IMR-90 (cell line): ENCODE data around the gene RAP2A. TPM values are rescaled to one million over a fixed set of nuclear protein-coding genes. Genes with fewer than 3 reads are reported as not detected.

Source experiments
- ATAC-seq: fragments of 200-7000 bp; cut with Tn5 transposase; 2 replicates; pipeline ENCODE4 v1.9.1; 2020; ENCODE audit warnings: low read depth, mild to moderate bottlenecking, moderate library complexity
- BruUV-seq: library from RNA; stranded (reverse); fragments of 400-500 nt; replicated peaks from 2 replicates; lab custom pipeline; 2021; lab: Mats Ljungman, UMichigan
- CTCF ChIA-PET: fragments of 300-600 bp; formaldehyde crosslinking; extraction: SDS; loops from one replicate; lab custom pipeline; 2021; ENCODE audit warnings: antibody characterized with exemption; lab: Yijun Ruan, JAX
- POLR2A ChIA-PET: fragments of 300-600 bp; sonication (Branson Sonifier 250); formaldehyde crosslinking; loops from one replicate; lab custom pipeline; 2022; ENCODE audit warnings: antibody characterized with exemption; ENCODE audit not compliant: unreplicated experiment; lab: Charles Lee
- DNase-seq: peaks from one replicate; pipeline ENCODE4 v3.0.0; 2013
- H2AFZ ChIP-seq: replicated peaks from 2 replicates; pipeline ENCODE3; 2013; ENCODE audit warnings: low read length, mild to moderate bottlenecking; ENCODE audit not compliant: poor library complexity
- H2AK5ac ChIP-seq: 2 replicates; pipeline ENCODE4 v1.6.1; 2013; ENCODE audit warnings: low read depth, low read length, inconsistent platforms
- H2AK9ac ChIP-seq: replicated peaks from 2 replicates; pipeline ENCODE3; 2013; ENCODE audit warnings: mild to moderate bottlenecking, low read depth, low read length, moderate library complexity; ENCODE audit not compliant: poor library complexity
- H2BK120ac ChIP-seq: 2 replicates; pipeline ENCODE4 v1.6.1; 2013; ENCODE audit warnings: low read depth, low read length, inconsistent platforms
- H2BK15ac ChIP-seq: 3 replicates; pipeline ENCODE4 v1.6.1; 2013; ENCODE audit warnings: low read depth, low read length, inconsistent platforms
- H2BK20ac ChIP-seq: 2 replicates; pipeline ENCODE4 v1.6.1; 2013; ENCODE audit warnings: low read depth, mild to moderate bottlenecking, inconsistent platforms, low read length, moderate library complexity
- H2BK5ac ChIP-seq: 2 replicates; pipeline ENCODE4 v1.6.1; 2013; ENCODE audit warnings: mild to moderate bottlenecking, low read depth, low read length, inconsistent platforms; ENCODE audit not compliant: poor library complexity, severe bottlenecking
- H3K14ac ChIP-seq: replicated peaks from 2 replicates; pipeline ENCODE4 v1.6.1; 2013; ENCODE audit warnings: low read depth, low read length, inconsistent platforms
- H3K18ac ChIP-seq: 2 replicates; pipeline ENCODE4 v1.6.1; 2013; ENCODE audit warnings: low read depth, low read length, control low read depth
- H3K23ac ChIP-seq: 2 replicates; pipeline ENCODE4 v1.6.1; 2013; ENCODE audit warnings: low read depth, low read length, inconsistent platforms
- H3K27ac ChIP-seq: 2 replicates; pipeline ENCODE4 v1.5.1; 2013; ENCODE audit warnings: mild to moderate bottlenecking, control low read depth, low read length; ENCODE audit not compliant: insufficient read depth
- H3K27me3 ChIP-seq: 2 replicates; pipeline ENCODE4 v1.6.1; 2013; ENCODE audit warnings: low read length; ENCODE audit not compliant: control insufficient read depth, insufficient read depth
- H3K36me3 ChIP-seq: 2 replicates; pipeline ENCODE4 v1.6.1; 2013; ENCODE audit warnings: low read length, mixed read lengths; ENCODE audit not compliant: control insufficient read depth, insufficient read depth
- H3K4ac ChIP-seq: 2 replicates; pipeline ENCODE4 v1.6.1; 2013; ENCODE audit warnings: low read depth, low read length, inconsistent platforms
- H3K4me1 ChIP-seq: 2 replicates; pipeline ENCODE4 v1.6.1; 2013; ENCODE audit warnings: low read length, mixed read lengths; ENCODE audit not compliant: control insufficient read depth, insufficient read depth
- H3K4me2 ChIP-seq: 2 replicates; pipeline ENCODE4 v1.6.1; 2013; ENCODE audit warnings: low read depth, mild to moderate bottlenecking, control low read depth, low read length, moderate library complexity
- H3K4me3 ChIP-seq: 2 replicates; pipeline ENCODE4 v1.5.1; 2013; ENCODE audit warnings: low read depth, mild to moderate bottlenecking, control low read depth, low read length, moderate library complexity; ENCODE audit not compliant: insufficient read depth
- H3K56ac ChIP-seq: 2 replicates; pipeline ENCODE4 v1.6.1; 2013; ENCODE audit warnings: low read length, inconsistent platforms; ENCODE audit not compliant: insufficient read depth; ENCODE audit errors: extremely low read depth
- H3K79me1 ChIP-seq, 2 experiments: 2 replicates each; pipeline ENCODE4 v1.6.1; 2013; ENCODE audit warnings: low read length in 2 of 2, inconsistent platforms in 1 of 2, low read depth in 1 of 2
- H3K9ac ChIP-seq: 2 replicates; pipeline ENCODE4 v1.6.1; 2013; ENCODE audit warnings: low read depth, low read length, control low read depth
- H3K9me1 ChIP-seq: 2 replicates; pipeline ENCODE4 v1.6.1; 2013; ENCODE audit warnings: low read length, inconsistent platforms; ENCODE audit not compliant: insufficient read depth
- H3K9me3 ChIP-seq: 2 replicates; pipeline ENCODE4 v1.6.1; 2013; ENCODE audit warnings: low read length; ENCODE audit not compliant: control insufficient read depth, insufficient read depth
- H4K20me1 ChIP-seq: 2 replicates; pipeline ENCODE4 v1.6.1; 2013; ENCODE audit warnings: low read length, inconsistent platforms; ENCODE audit not compliant: insufficient read depth
- H4K5ac ChIP-seq: 2 replicates; pipeline ENCODE4 v1.6.1; 2013; ENCODE audit warnings: mild to moderate bottlenecking, low read depth, low read length, control low read depth
- H4K8ac ChIP-seq, 2 experiments: 2 replicates each; pipeline ENCODE4 v1.6.1; 2013; ENCODE audit warnings: low read depth in 2 of 2, low read length in 2 of 2, control low read depth in 1 of 2, inconsistent platforms in 1 of 2
- H4K91ac ChIP-seq: 2 replicates; pipeline ENCODE4 v1.6.1; 2013; ENCODE audit warnings: low read depth, low read length, inconsistent platforms; ENCODE audit not compliant: insufficient read depth
- CEBPB ChIP-seq: IDR thresholded peaks from 2 replicates; pipeline ENCODE4 v1.6.1; 2012; ENCODE audit warnings: low read depth, low read length, improper control_type of control experiment
- CTCF ChIP-seq: conservative IDR thresholded peaks from 2 replicates; pipeline ENCODE4 v1.5.1; 2012; ENCODE audit warnings: mild to moderate bottlenecking, low read depth, low read length, improper control_type of control experiment
- ELK1 ChIP-seq: fragments of 150-350 bp; IDR thresholded peaks from 2 replicates; pipeline ENCODE4 v1.6.1; 2016; ENCODE audit warnings: low read depth, mild to moderate bottlenecking, low read length, moderate library complexity, borderline replicate concordance
- FOS ChIP-seq: fragments of 150-350 bp; IDR thresholded peaks from 2 replicates; pipeline ENCODE4 v1.6.1; 2016; ENCODE audit warnings: low read depth, low read length
- MAFK ChIP-seq: IDR thresholded peaks from 2 replicates; pipeline ENCODE4 v1.6.1; 2012; ENCODE audit warnings: low read depth, low read length, improper control_type of control experiment
- MAZ ChIP-seq: IDR thresholded peaks from 2 replicates; pipeline ENCODE4 v1.6.1; 2012; ENCODE audit warnings: low read depth, mild to moderate bottlenecking, low read length, improper control_type of control experiment, moderate library complexity, borderline replicate concordance
- NFE2L2 ChIP-seq: fragments of 150-350 bp; IDR thresholded peaks from 2 replicates; pipeline ENCODE4 v1.6.1; 2016; ENCODE audit warnings: low read depth, mild to moderate bottlenecking, low read length
- RCOR1 ChIP-seq: IDR thresholded peaks from 2 replicates; pipeline ENCODE4 v1.6.1; 2012; ENCODE audit warnings: mild to moderate bottlenecking, low read length, improper control_type of control experiment; ENCODE audit not compliant: insufficient replicate concordance
- SMC3 ChIP-seq: fragments of 150-350 bp; IDR thresholded peaks from 2 replicates; pipeline ENCODE4 v1.6.1; 2016; ENCODE audit warnings: low read depth, mild to moderate bottlenecking, antibody characterized with exemption, low read length, moderate library complexity
- USF2 ChIP-seq: fragments of 150-350 bp; IDR thresholded peaks from 2 replicates; pipeline ENCODE4 v1.6.1; 2017; ENCODE audit warnings: mild to moderate bottlenecking, antibody characterized with exemption, low read length, low read depth
- WGBS, 2 experiments: methylation state at CpG; one replicate each; pipeline versions ENCODE4 v1.1.5 to v1.1.7; 2013; ENCODE audit warnings: missing lambda C conversion rate in 2 of 2; ENCODE audit not compliant: insufficient read length in 1 of 2; ENCODE audit errors: extremely low coverage in 2 of 2; 5-methylcytosine and 5-hydroxymethylcytosine counted together
- dilution Hi-C: fragments of 300-500 bp; cut with HindIII; formaldehyde crosslinking; loops from one replicate; pipeline ENCODE4 v1.14.3; 2018; ENCODE audit warnings: low sequenced_read_pairs; ENCODE audit not compliant: unreplicated experiment
- in situ Hi-C: fragments of 300-500 bp; cut with MboI; formaldehyde crosslinking; loops from 3 replicates; pipeline ENCODE4 v1.14.3; 2019; ENCODE audit warnings: low sequenced_read_pairs, inconsistent platforms, mixed read lengths
- intact Hi-C: fragments of 100-400 bp; cut with micrococcal nuclease; formaldehyde crosslinking; loops from 2 replicates; pipeline ENCODE4 v1.10.0; 2022
- polyA plus RNA-seq, 3 experiments: library from polyadenylated mRNA; depleted of rRNA; stranded (reverse); fragments of >200 nt; gene quantifications; 2 replicates each; pipeline ENCODE4 v1.2.3, GENCODE V29; 2012; ENCODE audit warnings: low replicate concordance in 1 of 3
- total RNA-seq: library from RNA; depleted of rRNA; stranded (reverse); fragments of >200 nt; gene quantifications from 2 replicates; pipeline ENCODE4 v1.2.3, GENCODE V29; 2012

RAP2A gene
- total and polyA plus RNA-seq, 2 of the 4 experiments (the other 2 are of a cell fraction), result 6.4 to 21.0 TPM

GRCh38 chr13:97390941-97391600 lies 42.9 kb upstream of the RAP2A start:
- Histone ChIP-seq H3K27me3 (no peaks in the 10 kb centered on the region), H3K23ac (no peak overlapping the region), H3K36me3 (peaks cover 18% of the 10 kb centered on the region), H2BK5ac (peak overlapping the region; percentile 61), H2AK9ac (no peak overlapping the region), H4K20me1 (peaks cover 5% of the 10 kb centered on the region; the same call in 1 of the 2 replicates), H3K79me1 (peaks cover 23 to 37% of the 10 kb centered on the region in 2 experiments; a peak in 3 of 4 replicates), H4K91ac (no peak overlapping the region), H3K18ac (no peak overlapping the region), H3K27ac (no peak overlapping the region), H4K8ac (no peak overlapping the region), H3K9ac (no peak overlapping the region), H2BK20ac (no peak overlapping the region), H3K4me3 (no peak overlapping the region), H4K5ac (no peak overlapping the region), H3K56ac (no peak overlapping the region; the same call in 1 of the 2 replicates), H3K4me1 (peaks cover 4% of the 10 kb centered on the region), H3K14ac (no peak overlapping the region), H2BK15ac (no peak overlapping the region), H3K4me2 (no peak overlapping the region), H3K9me1 (peaks cover 12% of the 10 kb centered on the region; the same call in 1 of the 2 replicates), H2AFZ (no peak overlapping the region), H2AK5ac (no peak overlapping the region), H3K4ac (no peak overlapping the region), H3K9me3 (no peaks in the 10 kb centered on the region), H2BK120ac (no peak overlapping the region)
- intact Hi-C loops, result loop anchor here (10.0 kb wide), 1 partner anchor 414 kb away; no protein-coding TSS in a partner anchor
- CTCF ChIA-PET, result no interaction called here
- DNase-seq, result peak; percentile 50
- WGBS, 2 experiments, result no CpG with 5 or more reads among the region's 3 CpGs
- no TSS peak for BruUV-seq
- dilution Hi-C loops, result no loop called here
- in situ Hi-C loops, result no loop called here
- POLR2A ChIA-PET, result no interaction called here
- TF ChIP-seq MAFK (no peak), RCOR1 (no peak), USF2 (no peak), CTCF (no peak), CEBPB (no peak), SMC3 (no peak), MAZ (no peak), FOS (no peak), ELK1 (no peak), NFE2L2 (no peak)
- peak; percentile 66 for ATAC-seq
